Upper lobe of left lung (tissue), 6 donors: Measurements from ENCODE around the gene PPP2R2C. TPM values are rescaled to one million over a fixed set of nuclear protein-coding genes. Genes with fewer than 3 reads are reported as not detected.

Experiments used
- ATAC-seq, 2 donors: fragments of 200-7000 bp; cut with Tn5 transposase; one replicate each; pipeline ENCODE4 v1.9.1; 2022; ENCODE audit warnings: mild to moderate bottlenecking in 2 of 2, moderate library complexity in 2 of 2; ENCODE audit not compliant: low FRiP score in 2 of 2
- DNase-seq, 2 donors: peaks; one replicate each; pipeline ENCODE4 v3.0.0-alpha.2; 2019 to 2020
- H3K27ac ChIP-seq, 4 donors: fragments of 200-600 bp; sonication (generic); one replicate each; pipeline ENCODE4 v1.5.1; 2016 to 2019
- H3K27me3 ChIP-seq, 4 donors: fragments of 200-600 bp; sonication (generic); one replicate each; pipeline ENCODE4 v1.5.1; 2017 to 2019
- H3K36me3 ChIP-seq, 4 donors: fragments of 200-600 bp; sonication (generic); one replicate each; pipeline ENCODE4 v1.5.1; 2016 to 2019
- H3K4me1 ChIP-seq, 4 donors: fragments of 200-600 bp; sonication (generic); one replicate each; pipeline ENCODE4 v1.5.1; 2018 to 2019
- H3K4me3 ChIP-seq, 4 donors: fragments of 200-600 bp; sonication (generic); one replicate each; pipeline ENCODE4 v1.5.1; 2017 to 2019; ENCODE audit warnings: mild to moderate bottlenecking in 2 of 4, moderate library complexity in 1 of 4
- H3K9me3 ChIP-seq, 4 donors: fragments of 200-600 bp; sonication (generic); one replicate each; pipeline ENCODE4 v1.5.1; 2018 to 2019
- CTCF ChIP-seq, 6 experiments: fragments of 450-650 bp in 4 of 6; fragments of 200-600 bp in 2 of 6; sonication (generic) in 2 of 6; IDR thresholded peaks; one replicate each; pipeline ENCODE4 v1.5.1; 2016 to 2019; ENCODE audit warnings: antibody characterized with exemption in 6 of 6
- EP300 ChIP-seq, 4 donors: sonication (generic); formaldehyde crosslinking; IDR thresholded peaks; one replicate each; pipeline ENCODE4 v1.5.1; 2017; ENCODE audit warnings: antibody characterized with exemption in 4 of 4, control low read depth in 2 of 4
- POLR2A ChIP-seq, 4 donors: fragments of 450-650 bp; IDR thresholded peaks; one replicate each; pipeline ENCODE4 v1.5.1; 2016 to 2017; ENCODE audit warnings: antibody characterized with exemption in 4 of 4, mild to moderate bottlenecking in 2 of 4
- POLR2AphosphoS5 ChIP-seq, 2 donors: sonication (generic); formaldehyde crosslinking; IDR thresholded peaks; one replicate each; pipeline ENCODE4 v1.5.1; 2017; ENCODE audit warnings: antibody characterized with exemption in 2 of 2
- WGBS, 2 donors: methylation state at CpG; one replicate each; pipeline ENCODE4 v1.1.5; 2017 to 2018; 5-methylcytosine and 5-hydroxymethylcytosine counted together
- total RNA-seq, 6 donors: library from RNA; depleted of rRNA in 4 of 6; stranded (reverse); fragments of >200 nt in 4 of 6; gene quantifications; one replicate each; pipeline versions ENCODE4 v1.1.0 to v1.2.1, GENCODE V29; 2016 to 2021
- donor health status: DM: no; HTN: no; CAD: no; lungs with moderate emphysema.
- donor health status: DM: no; HTN: yes; CAD: no; lungs with severe emphysema.

Gene PPP2R2C
- total RNA-seq, 6 donors from 2014 or later: 0.09 to 0.17 TPM; not detected in 4

GRCh38 chr4:6374575-6374974 is 97.8 kb downstream of the PPP2R2C start:
- TF ChIP-seq EP300 (IDR thresholded peaks at IDR 0.05) (no peak), CTCF (IDR thresholded peaks at IDR 0.05) (no peak), POLR2AphosphoS5 (IDR thresholded peaks at IDR 0.05) (no peak), POLR2A (IDR thresholded peaks at IDR 0.05) (no peak)
- Histone ChIP-seq H3K27ac (no peak overlapping the region), H3K27me3 (no peaks in the 10 kb centered on the region), H3K36me3 (no peaks in the 10 kb centered on the region), H3K4me1 (no peaks in the 10 kb centered on the region), H3K4me3 (no peak overlapping the region), H3K9me3 (no peaks in the 10 kb centered on the region)
- WGBS, 2 donors: 84 to 87% methylated on average over 10 of the region's 10 CpGs
- ATAC-seq: no peak
- DNase-seq: no peak

DNA sequence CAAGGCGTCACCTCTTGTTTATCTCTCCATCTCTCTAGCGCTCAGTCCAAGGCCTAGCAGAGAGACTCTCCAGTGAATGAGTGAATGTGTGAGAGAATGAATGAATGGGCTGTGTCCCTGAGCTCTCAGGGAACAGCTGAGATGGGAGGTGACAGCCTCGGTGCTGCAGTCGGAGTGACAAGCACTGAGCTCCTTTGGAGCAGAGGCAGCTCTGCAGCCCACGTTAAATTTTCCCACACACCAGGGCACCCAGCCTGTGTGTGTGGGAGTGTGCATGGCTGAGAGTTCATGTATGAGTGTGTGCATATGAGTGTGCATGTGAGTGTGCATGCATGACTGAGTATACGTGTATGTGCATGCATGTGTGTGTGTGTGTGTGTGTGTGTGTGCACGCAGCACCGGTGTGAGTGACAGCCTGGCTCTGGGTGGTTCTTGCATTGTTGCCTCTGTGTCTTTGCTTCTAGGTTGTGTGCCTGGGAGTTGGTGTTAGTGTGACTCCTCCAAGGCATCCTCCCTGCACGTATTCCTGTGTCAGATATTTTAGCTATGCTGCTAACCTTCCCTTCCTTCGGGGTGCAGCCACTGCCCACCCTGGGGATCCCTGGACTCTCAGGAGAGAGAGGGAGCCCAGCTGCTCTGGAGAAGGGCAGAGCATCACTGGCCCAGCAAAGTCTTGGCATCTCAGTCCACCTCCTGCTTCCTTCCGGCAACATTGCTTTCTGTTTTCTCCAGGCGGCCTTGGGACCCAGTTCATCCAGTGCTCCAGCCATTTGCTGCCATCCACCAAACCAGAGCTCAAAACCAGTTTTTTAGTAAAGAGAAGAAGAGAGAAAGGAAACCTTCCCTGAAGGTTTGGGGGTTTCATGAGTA is 98.6 kb downstream of the PPP2R2C start:
- Histone ChIP-seq H3K4me1 (no peaks in the 10 kb centered on the region), H3K36me3 (no peaks in the 10 kb centered on the region), H3K4me3 (no peak overlapping the region), H3K27ac (no peak overlapping the region), H3K27me3 (no peaks in the 10 kb centered on the region), H3K9me3 (no peaks in the 10 kb centered on the region)
- ATAC-seq (no peak), DNase-seq (no peak)
- no peak for TF ChIP-seq CTCF (IDR thresholded peaks at IDR 0.05)
- no peak for TF ChIP-seq POLR2AphosphoS5 (IDR thresholded peaks at IDR 0.05)
- no peak for TF ChIP-seq POLR2A (IDR thresholded peaks at IDR 0.05)
- TF ChIP-seq EP300 (IDR thresholded peaks at IDR 0.05): no peak
- 80 to 82% methylated on average over 12 of the region's 12 CpGs for WGBS, 2 donors

DNA sequence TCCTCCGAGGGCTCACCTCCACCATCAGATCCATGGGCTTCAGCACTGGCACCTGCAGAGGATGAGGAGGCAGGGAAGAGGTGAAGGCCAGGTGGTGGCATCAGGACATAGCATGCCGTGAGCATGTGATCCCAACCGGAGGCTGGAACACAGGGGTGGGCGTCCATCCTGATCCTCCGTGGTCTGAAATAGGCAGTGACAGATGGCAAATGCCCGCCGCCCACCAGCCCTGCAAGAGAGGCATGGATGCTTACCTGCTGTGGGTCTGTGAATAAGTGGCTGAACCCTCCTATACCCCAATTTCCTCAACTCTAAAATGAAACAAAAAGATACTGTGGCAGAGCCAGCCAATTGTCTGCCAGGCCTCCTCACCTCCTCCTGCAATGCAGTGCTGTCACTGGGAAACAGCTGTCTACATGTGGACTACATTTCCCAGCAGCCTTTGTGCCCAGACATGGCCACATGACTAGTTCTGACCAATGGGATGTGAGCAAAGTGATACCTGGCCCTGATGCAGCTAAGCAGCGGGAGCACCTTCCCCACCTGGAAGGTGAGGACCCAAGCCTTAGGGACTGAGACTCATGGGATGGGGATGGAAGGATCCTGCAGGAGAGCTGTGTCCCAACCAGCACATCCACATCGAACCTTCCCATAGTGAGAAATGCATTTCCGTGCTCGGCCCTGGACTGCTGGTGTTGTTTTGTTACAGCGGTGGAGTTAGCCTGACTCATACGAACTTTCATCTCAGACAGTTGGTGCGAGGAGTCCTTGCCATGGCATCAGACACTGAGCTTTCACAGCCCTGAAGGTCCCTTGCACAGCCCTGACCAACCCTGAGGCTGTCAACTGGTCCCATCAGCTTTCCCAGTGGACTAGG is 99.5 kb downstream of the PPP2R2C start:
- DNase-seq (no peak), ATAC-seq (no peak)
- H3K4me1 ChIP-seq: no peaks in the 10 kb centered on the region
- no peaks in the 10 kb centered on the region for H3K9me3 ChIP-seq
- H3K36me3 ChIP-seq: no peaks in the 10 kb centered on the region
- TF ChIP-seq EP300 (IDR thresholded peaks at IDR 0.05) (no peak), POLR2A (IDR thresholded peaks at IDR 0.05) (no peak), POLR2AphosphoS5 (IDR thresholded peaks at IDR 0.05) (no peak), CTCF (IDR thresholded peaks at IDR 0.05) (no peak)
- no peak overlapping the region for H3K4me3 ChIP-seq
- no peaks in the 10 kb centered on the region for H3K27me3 ChIP-seq
- no peak overlapping the region for H3K27ac ChIP-seq
- 90% methylated on average over 10 to 13 of the region's 14 CpGs for WGBS, 2 donors

GRCh38 chr4:6371812-6372211 is 100.6 kb downstream of the PPP2R2C start:
- Histone ChIP-seq H3K27ac (no peak overlapping the region), H3K36me3 (no peaks in the 10 kb centered on the region), H3K9me3 (no peaks in the 10 kb centered on the region), H3K4me1 (no peaks in the 10 kb centered on the region), H3K27me3 (no peaks in the 10 kb centered on the region), H3K4me3 (no peak overlapping the region)
- DNase-seq (no peak), ATAC-seq (no peak)
- 83 to 84% methylated on average over 4 to 13 of the region's 13 CpGs for WGBS, 2 donors
- no peak for TF ChIP-seq POLR2AphosphoS5 (IDR thresholded peaks at IDR 0.05)
- no peak for TF ChIP-seq POLR2A (IDR thresholded peaks at IDR 0.05)
- TF ChIP-seq EP300 (IDR thresholded peaks at IDR 0.05): no peak
- no peak for TF ChIP-seq CTCF (IDR thresholded peaks at IDR 0.05)
